Brain microvascular endothelial cell (primary cell): ENCODE measurements around the gene IQCH.

Experiments
- DNase-seq: peaks from one replicate; pipeline ENCODE4 v3.0.0-alpha.2; 2020
- H3K27ac ChIP-seq: fragments of 250-450 bp; sonication (Bioruptor Pico); 2 replicates; pipeline ENCODE4 v1.5.1; 2020; ENCODE audit warnings: mild to moderate bottlenecking, moderate library complexity
- H3K27me3 ChIP-seq: fragments of 250-450 bp; sonication (Bioruptor Pico); replicated peaks from 2 replicates; pipeline ENCODE4 v1.5.1; 2020; ENCODE audit warnings: mild to moderate bottlenecking
- H3K36me3 ChIP-seq: fragments of 250-450 bp; sonication (Bioruptor Pico); replicated peaks from 2 replicates; pipeline ENCODE4 v1.5.1; 2020; ENCODE audit warnings: mild to moderate bottlenecking
- H3K4me3 ChIP-seq: 2 replicates; pipeline ENCODE4 v1.5.1; 2011; ENCODE audit warnings: low read depth, mild to moderate bottlenecking, control low read depth, low read length, moderate library complexity
- in situ Hi-C: cut with HindIII; loops from 2 replicates; pipeline ENCODE4 v1.10.0; 2017; ENCODE audit warnings: low sequenced_read_pairs, low pct_ligation_motif_present
- TF ChIP-seq, protein P1 (sequence below): IDR thresholded peaks from 2 replicates; pipeline ENCODE4 v1.5.1; 2011; ENCODE audit warnings: low read depth, mild to moderate bottlenecking, moderate library complexity, low read length, control low read depth, inconsistent platforms; ENCODE audit errors: missing control alignments

IQCH gene

DNA sequence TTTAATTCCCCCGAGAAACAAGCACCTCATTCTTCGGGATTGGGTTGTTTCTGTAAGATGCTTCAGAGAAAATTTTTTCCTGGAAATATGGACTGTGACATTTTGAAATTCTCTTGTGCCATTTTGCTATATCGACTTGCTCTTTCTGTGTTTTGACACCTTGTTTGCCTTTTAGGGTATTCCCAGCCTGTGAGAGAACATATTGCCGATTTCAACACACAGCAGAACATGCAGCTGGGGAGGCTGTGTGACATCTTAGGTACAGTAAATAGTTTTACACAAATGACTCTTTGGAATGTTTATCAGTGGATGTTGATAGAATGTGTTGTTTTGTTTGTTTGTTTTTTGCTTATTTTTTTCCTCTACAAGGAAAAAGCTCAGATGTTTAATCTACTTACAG is 130.2 kb downstream of the IQCH start:
- in situ Hi-C loops: no loop called here
- TF ChIP-seq, protein P1, sequence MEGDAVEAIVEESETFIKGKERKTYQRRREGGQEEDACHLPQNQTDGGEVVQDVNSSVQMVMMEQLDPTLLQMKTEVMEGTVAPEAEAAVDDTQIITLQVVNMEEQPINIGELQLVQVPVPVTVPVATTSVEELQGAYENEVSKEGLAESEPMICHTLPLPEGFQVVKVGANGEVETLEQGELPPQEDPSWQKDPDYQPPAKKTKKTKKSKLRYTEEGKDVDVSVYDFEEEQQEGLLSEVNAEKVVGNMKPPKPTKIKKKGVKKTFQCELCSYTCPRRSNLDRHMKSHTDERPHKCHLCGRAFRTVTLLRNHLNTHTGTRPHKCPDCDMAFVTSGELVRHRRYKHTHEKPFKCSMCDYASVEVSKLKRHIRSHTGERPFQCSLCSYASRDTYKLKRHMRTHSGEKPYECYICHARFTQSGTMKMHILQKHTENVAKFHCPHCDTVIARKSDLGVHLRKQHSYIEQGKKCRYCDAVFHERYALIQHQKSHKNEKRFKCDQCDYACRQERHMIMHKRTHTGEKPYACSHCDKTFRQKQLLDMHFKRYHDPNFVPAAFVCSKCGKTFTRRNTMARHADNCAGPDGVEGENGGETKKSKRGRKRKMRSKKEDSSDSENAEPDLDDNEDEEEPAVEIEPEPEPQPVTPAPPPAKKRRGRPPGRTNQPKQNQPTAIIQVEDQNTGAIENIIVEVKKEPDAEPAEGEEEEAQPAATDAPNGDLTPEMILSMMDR: no peak

DNA sequence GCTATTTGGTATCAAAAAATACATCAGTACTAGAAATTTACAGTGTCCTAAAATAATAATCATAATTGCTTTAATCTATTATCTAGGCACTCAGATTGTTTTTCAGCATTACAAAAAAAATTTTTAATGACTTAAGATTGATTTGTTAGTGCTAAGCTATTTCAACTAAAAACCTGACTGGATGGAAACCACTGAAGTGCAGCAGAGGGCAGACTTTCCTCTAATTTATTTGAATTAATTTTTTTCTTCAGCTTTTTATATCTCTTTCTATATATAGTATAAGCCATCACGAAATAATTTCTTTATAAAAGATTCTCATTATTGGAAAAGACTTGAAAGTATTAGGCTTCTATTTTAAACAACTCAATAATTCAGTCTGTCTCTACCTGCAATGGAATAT is 131.4 kb downstream of the IQCH start:
- no peaks in the 10 kb centered on the region for H3K27me3 ChIP-seq
- DNase-seq: no peak
- no peaks in the 10 kb centered on the region for H3K36me3 ChIP-seq
- in situ Hi-C loops: no loop called here
- no peak overlapping the region for H3K27ac ChIP-seq
- TF ChIP-seq, protein P1: peak; percentile 33
- no peak overlapping the region for H3K4me3 ChIP-seq

More for the DNA sequence above, 130.2 kb downstream of the IQCH start:
- H3K36me3 ChIP-seq: no peaks in the 10 kb centered on the region
- H3K4me3 ChIP-seq: no peak overlapping the region
- no peaks in the 10 kb centered on the region for H3K27me3 ChIP-seq
- no peak for DNase-seq
- H3K27ac ChIP-seq: no peak overlapping the region

DNA sequence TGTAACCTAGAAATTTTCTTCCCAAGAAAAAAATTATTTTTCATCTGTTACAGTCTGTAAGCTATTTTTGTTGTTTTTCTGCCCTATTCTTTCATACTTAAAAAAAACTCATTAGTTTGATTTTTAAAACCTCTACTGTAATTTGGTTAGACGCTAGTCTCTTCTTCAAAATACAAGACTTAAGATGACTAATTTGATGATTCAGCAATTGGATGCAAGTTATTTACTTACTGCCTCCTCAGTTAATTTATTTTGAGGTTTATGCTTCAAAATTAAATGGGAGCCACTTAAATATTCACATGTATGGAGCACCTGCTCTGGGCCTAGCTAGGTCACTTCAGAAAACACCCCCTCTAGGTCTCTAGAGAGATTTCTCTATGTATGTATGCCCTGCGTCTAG is 132.4 kb downstream of the IQCH start:
- no peak for DNase-seq
- H3K27ac ChIP-seq: no peak overlapping the region
- H3K36me3 ChIP-seq: no peaks in the 10 kb centered on the region
- no peaks in the 10 kb centered on the region for H3K27me3 ChIP-seq
- H3K4me3 ChIP-seq: no peak overlapping the region
- in situ Hi-C loops: no loop called here
- TF ChIP-seq, protein P1: no peak

DNA sequence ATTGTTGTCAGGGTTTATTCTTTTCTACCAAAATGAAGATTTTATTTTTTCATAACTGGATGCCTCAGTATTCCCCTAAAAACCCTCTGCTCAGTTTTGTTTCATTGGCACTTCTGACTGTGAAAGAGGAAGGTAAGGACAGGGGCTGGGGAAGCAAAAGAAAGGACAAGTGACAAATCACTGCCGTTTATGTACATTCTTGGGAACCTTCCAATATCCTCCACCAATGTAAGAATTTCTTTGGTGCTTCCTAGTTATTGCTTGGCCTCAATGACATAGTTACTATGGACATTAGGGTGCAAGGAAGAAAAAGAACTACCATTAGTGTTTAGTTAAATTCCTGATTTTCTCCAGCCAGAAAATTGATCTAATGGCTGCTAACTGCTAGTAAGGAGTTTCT is 135.4 kb downstream of the IQCH start:
- TF ChIP-seq, protein P1: no peak
- no peaks in the 10 kb centered on the region for H3K27me3 ChIP-seq
- no peak overlapping the region for H3K27ac ChIP-seq
- DNase-seq: no peak
- in situ Hi-C loops: no loop called here
- H3K36me3 ChIP-seq: no peaks in the 10 kb centered on the region
- no peak overlapping the region for H3K4me3 ChIP-seq

DNA sequence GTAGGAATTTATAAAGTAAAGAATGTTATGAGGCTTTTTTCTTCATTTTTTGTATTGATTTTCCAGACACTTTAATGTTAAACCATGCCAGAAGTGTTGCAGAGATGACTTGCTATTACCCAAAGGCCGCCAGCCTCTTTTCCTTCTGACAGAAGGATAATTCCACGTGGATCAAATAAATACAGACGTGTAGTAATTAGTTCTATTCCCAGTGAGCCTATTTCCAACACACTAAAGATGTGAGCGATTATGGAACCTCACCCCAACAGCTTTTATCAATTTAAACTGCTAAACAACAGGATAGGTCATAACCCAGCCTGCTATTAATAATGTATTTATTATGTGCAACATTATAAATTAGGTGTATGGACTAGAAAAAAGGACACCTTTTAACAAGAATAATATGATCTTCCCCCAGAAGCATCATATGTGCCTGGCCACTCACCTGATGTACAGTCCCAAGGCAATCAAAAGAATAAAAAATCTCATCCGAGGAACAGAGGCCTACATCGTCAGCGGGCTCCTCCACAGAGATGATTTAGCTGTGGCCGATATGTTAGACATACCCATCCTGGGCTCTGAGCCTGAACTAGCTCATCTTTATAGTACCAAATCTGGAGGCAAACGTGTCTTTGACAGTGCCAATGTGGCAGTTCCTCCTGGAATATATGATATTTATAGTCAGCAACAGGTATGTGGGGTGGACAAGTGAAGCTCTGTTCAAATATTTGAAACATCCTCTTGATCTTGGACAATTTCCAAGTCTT is 140.5 kb downstream of the IQCH start:
- in situ Hi-C loops: no loop called here
- Histone ChIP-seq H3K27ac (no peak overlapping the region), H3K4me3 (no peak overlapping the region), H3K36me3 (no peaks in the 10 kb centered on the region), H3K27me3 (no peaks in the 10 kb centered on the region)
- TF ChIP-seq, protein P1: no peak
- no peak for DNase-seq

DNA sequence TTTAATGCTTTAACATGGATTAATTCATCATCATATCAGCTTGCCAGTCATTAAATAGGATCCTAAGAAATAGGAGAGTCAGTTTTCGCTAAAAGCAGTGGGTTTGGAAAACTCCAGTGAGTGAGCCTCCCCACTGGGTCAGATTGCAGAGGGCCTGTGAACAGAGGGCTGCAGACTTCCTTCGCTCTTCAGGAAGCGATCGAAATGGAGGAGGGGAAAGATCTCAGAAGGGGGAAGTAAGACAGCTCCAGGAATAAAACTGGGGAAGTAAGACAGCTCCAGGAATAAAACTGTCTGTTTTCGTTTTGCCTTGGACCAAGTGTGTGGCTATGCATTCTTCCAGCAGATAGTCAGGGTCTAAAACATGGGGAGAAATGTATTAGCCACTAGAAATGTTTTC is 141.5 kb downstream of the IQCH start:
- no peaks in the 10 kb centered on the region for H3K27me3 ChIP-seq
- no peaks in the 10 kb centered on the region for H3K36me3 ChIP-seq
- DNase-seq: no peak
- no peak overlapping the region for H3K4me3 ChIP-seq
- H3K27ac ChIP-seq: no peak overlapping the region
- TF ChIP-seq, protein P1: no peak
- in situ Hi-C loops: no loop called here
